AG20443 (cell line): ENCODE results near the gene DPH3.

Experiments used
- DNase-seq: peaks from one replicate; pipeline ENCODE4 v3.0.0; 2012; ENCODE audit warnings: low spot score, mixed read lengths

Gene DPH3

DNA sequence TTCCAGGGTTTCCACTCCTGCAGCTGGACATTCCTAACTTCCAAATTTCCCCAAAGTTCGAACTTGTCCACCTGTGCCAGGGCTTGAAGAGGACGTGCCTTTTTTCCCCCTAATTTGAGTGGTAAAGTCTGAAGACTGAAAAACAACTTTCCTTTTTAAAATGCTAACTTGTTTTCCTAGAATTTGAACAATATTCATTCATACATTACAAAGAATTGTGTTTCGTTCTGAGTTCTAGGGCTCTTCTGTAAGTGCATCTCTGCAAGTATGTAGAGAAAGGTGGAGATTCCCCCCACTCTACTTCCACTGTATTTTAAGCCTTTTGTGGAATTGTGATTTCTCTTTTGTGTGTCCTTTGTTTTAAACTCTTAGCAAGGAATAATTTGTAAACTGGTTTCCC is 9.4 kb downstream of the DPH3 start:
- no peak for DNase-seq

DNA sequence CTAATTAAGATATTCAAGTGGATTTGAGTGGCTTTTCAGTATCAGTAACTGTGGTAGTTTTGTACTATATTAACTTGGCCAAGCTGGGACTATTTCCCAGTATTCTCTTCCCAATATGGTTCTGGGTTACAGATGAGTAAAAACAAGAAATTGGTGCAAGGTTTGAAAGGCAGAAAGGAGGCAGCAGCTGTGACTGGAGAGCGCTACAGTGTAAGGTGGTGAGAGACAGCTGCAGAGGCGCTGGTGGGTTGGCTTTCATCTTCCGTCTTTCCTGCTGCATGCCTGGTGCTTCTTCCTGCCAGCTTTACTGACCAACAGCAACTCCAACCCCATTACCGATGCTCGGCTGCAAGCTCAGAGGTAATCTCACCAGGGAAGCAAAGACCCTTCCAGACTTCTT is 9.8 kb downstream of the DPH3 start:
- no peak for DNase-seq

DNA sequence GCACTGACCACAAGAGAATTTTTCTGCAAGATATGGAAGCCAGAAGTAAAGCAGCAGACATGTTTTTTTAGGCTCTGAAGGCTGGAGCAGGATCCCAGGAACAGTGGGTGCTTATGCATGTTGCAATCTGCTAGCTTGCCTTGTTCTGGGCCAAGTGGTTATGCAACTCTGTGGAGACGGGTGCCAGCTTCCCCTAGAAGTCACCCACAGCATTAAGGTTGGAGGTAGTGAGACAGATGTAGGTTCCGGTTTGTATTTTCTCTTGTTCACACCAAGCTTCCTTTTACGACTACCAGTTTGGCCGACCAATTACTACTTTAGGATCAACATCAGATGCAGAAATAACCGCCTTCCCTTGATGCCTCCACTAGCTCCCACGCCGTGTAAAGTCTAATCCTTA is 11.1 kb downstream of the DPH3 start:
- DNase-seq, result no peak

DNA sequence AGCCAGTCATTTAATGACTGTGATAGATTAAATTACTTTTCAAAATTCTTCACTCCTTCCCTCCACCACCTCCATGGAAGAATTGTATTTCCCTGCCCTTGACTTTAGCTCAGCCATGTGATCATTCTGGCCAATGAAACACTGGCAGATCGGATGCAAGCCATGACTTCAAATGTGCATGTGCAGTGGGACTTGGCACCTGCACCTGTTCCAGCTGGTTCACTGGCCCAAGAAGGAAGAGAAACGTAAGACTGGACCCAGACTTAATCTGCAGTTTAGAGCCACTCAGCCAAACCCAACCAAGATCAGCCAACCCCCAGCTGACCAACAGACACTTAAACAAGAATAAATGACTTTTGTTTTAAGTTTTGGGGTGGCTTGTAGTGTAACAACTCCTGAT is 11.8 kb downstream of the DPH3 start:
- no peak for DNase-seq

DNA sequence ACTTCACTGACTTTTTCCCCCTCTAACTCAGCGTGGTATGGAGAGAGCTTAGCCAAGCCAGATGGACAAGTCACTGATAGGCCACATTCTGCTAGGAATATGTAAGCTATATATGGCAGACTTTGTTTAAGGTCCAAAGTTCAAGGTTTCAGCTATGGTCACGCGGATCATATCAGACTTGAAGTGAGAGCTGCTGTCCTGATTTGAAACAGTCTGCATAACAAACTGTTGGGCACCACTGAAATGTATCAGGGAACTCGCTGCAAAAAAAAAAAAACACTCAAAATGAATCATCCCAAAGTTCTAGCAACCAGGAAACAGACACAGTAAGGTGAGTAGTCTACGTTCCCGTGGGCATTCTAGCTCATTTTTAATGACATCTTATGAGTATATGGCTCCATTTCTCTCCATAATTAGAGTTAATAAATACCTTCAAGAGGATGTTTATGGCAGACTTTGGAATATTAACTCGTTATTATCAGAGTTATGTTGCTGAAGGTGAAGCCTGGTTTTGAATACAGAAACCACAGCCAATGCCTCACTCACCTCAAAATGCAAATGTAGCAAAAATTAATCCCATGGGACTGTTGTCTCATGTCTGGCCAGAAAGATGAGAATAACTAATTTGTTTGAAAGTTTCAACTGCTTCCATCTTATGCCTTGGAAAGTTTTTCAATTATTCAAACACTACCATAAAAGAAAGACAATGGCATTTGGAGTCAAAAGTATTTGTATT is 12.3 kb downstream of the DPH3 start:
- no peak for DNase-seq

DNA sequence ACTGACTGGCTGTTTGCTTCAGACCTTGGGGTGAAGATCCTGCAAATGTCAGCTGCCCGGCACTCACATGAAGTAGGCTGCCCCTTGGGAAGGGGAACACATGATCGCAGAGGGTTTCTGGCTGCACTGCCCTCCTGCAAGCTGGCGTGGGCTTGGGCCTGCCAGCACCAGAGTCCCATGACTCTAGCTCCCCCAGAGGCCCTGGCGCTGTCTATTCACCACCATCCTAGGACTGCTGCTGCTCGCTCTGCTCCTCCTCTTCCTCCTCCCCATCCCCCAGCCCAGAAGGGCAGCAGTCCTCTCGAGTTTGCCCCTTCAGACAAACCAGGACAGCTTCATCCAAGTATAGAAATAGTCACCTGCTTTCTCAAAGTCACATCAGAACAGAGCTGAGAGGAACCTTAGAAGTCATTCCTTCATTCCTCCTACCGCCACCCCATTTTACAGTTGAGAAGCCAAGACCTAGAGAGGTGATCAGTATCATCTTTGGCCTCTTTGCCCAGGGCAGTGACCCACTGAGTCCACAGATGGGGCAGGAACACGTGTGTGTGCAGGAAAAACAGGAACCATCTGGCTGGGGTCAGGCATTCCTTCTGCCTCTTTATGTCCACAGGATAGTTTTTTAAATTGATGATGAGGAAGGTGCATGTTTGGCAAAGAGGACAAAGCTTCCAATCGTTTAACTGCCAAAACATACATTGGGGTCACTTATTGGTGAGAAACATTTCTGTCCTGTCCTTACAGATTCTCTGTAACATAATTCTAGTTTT is 13.2 kb downstream of the DPH3 start:
- no peak for DNase-seq

DNA sequence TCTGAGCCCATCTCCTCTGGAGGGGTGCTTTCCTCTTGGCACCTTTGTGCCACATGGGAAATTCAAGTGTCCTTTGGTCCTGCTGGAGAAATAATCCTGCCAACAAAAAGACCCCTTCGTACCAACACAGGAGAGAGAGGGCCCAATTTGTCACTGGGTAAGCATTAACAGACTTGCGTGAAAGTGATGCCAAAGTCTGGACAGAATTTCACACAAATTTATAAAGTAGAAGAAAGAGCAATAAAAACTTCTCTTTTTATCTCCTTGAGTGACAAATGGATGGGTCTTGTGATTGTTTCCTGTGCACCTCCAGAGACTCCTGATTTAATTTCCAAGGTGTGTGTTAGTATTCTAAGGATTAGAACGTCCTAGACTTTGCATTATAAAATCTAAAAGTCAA is 14.9 kb downstream of the DPH3 start:
- DNase-seq, result no peak

DNA sequence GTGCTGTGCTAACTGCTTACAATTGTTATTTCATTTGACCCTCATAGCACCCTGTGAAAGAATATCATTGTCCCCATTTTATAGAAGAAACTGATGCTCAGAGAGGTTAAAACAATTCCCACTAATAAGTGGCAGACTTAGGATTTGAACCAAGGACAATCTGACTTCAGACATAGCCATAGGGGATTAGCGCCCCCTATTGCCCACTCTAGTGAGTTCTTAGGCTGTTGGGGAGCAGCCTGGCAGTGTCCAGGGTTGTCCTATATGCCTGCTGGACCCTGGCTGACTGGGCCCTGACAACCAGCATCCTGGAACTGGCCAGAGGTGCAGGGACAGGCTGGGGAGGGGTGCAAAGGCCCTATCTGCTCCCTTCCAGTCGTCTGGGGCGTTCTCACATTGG is 15.4 kb downstream of the DPH3 start:
- peak; percentile 51 for DNase-seq

DNA sequence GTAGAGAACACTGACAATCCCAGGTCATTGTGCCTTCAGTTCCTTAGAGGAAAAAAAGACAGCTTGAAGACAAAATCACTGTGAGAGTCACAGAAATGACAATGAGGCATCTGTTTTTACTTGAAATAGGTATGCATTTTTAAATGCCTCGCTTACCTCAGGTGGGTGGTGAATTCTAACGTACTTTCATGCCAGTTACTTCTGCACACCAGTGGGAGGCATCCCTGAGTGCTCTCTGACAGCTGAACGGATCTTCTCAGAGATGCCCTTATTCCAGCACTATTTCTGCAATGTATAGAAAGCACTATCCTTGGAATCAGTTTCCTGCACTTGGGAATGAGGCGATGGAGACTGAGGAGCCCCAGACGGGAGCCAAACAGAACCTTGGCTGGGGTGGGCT is 16.2 kb downstream of the DPH3 start:
- DNase-seq, result no peak

DNA sequence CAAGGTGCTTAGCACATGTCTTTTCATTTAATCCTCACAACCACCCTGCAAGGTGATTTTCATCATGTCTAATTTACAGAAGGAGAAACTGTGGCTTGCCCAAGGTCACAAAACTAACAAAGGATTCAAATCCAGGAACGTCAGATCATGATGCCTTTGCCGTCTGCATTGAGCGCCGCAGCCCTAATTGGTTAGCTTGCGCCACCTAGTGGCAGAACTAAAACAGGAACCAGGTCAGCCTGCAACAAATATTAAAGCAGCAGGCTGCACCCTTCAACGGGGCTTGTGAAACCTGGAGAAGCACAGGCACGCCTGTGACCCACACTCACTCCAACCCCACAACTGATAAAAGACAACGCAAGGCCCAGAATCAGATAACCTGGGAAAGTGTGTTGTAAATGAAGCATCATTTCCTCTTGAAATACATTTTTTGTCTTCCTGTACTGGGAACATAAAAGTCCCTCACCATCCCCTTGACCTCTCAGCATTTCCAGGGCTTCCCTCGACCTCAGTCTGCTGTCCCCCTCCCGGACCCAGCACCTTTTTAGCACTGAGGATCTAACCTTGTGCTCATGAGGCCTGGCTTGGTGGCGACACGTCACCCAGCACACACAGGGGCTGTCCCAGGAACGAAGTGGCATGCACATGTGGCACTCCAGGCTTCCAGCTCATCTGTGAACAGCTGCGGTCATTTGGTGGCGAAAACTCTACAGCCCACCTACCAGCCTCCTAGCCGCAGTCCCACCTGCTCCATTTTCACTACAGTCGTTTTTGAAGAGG is 17.3 kb downstream of the DPH3 start:
- DNase-seq, result peak; percentile 85

DNA sequence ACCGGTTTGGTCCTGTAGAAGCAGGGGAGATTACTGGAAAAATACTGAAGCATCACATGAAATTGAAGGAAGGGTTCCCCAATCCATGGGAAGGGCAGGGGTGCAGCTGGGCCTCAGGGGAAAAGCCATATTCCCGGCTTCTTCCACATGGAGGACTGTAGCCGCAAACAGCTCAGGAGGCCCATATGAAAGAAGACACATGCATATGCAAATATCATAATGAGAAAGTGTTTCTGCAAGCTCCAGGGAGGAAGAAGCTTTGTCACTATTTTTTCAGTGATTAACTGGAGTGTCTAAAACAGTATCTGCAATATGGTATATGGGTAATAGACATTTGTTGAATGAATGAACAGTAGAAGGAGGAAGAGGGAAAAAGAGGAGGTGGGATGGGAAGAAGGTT is 19.1 kb downstream of the DPH3 start:
- DNase-seq, result no peak

DNA sequence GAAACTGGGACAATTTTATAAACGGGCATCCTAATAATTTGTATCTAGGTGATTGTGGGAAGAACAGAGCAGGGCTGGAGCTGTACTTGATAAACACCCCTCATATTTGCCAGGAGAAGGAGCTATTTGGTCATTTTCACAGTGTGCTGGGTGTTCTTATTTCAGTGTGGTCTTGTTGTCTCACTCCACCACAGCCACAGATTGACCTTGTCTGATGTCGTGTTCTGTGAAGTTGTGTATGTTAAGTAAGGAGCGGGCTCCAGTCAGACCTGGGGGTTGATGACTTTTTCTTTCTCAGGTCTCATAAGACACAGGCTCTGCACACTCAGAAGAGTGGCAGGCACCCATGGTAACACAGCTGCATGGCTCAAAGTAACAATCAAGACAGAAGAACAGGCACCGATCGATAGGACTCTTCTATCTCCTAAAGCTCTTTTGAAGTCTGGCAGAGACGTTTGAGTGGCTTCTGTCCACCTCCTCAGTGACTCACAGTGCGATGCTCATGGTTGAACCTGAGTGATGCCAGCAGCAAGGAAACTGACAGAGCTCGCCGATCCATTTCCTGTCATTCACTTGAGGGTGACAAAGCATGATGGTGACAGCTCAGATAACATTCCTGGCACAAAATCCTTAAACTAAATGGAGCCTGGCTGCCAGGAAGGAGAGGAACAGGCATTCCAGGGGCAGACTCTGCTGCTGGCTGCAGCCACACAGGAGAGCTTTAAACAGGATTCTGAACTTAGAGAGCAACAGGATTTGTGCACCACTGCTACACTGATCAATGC is 20.8 kb downstream of the DPH3 start:
- peak; percentile 19 for DNase-seq

DNA sequence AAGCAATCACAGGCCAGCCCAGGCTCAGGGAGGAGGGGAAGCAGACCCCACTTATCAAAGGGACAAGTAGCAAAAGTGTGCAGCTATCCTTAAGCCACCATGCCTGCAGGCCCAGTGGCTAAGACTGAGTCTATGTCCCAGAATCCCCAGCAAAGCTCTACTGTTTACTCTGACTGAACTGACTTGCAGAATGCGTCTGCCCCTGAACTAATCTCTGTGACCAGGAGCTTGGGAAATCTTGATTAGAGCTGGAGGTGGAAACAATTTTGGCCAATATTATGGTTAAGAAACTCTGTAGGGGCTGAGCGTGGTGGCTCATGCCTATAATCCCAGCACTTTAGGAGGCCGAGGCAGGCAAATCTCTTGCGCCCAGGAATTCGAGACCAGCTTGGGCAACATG is 22.6 kb downstream of the DPH3 start:
- no peak for DNase-seq

DNA sequence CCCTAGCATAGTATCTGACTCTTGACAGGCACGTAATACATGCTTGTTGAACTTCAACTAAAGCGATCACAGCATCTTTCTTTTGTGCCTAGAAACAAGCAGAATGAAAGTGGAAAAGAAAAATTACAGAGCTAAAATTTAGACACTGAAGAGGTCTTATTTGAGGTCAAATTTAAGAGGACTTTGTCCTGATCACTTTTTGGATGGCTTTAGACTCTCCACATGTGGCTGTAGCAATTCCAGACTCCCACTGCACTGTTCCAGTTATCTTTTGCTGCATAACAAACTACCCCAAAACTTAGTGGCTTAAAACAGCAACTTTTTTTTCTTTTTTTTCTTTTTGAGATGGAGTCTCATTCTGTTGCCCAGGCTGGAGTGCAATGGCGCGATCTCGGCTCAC is 23.5 kb downstream of the DPH3 start:
- DNase-seq, result no peak

DNA sequence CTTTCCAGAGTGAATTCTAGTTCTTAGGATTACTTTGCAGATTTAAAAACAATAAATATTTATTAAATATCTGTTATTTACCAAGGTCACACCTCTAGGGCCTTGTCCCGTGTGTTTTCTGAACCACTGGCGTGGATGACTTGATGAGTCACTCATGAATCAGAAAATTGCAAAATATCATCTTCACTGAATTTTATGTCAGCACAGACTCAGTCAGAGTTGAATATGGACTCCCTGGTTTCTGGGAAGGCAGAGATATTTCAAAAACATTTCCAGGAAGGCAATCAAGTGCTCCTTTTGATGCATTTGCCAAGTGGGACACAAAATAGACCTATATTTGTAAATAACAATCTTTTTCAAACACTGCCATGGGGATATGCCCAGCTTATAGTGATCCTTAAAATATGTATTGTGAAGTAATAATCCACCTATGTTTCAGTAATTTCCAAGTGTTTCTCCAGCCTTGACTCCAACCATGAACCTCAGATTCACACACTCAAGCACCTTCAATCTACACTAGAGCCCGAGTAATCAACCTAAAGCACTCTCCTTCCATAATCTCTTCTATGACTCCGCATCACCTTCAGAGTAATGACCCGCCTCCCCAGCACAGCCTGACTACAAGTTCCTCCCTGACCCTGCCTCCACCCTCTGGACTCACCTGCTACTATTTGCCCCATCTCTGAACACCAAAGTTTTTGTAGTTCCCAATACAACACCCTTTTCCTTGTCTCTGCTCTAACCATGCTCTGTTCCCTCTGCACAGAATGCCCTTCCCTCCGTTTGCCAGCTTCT is 24.3 kb downstream of the DPH3 start:
- DNase-seq, result peak; percentile 83

DNA sequence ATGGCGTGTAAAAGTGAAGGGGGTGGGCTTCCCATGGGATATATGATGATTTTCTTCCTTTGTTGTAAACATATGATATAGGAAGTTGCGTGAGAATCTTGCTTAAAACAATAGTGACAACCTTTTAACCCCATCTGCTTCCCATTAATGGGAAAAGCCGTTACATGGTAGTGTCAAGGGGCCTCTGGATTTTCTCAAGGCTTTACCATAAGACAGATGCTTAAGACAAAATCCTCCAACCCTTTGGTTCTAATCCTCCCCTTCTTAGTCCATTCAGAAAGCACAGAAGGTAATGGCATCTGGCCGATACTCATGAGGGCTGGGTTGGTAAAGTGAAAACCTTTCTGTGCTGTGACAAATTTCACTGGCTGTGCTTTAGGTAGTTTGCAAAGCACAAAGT is 25.0 kb downstream of the DPH3 start:
- DNase-seq, result peak; percentile 20

DNA sequence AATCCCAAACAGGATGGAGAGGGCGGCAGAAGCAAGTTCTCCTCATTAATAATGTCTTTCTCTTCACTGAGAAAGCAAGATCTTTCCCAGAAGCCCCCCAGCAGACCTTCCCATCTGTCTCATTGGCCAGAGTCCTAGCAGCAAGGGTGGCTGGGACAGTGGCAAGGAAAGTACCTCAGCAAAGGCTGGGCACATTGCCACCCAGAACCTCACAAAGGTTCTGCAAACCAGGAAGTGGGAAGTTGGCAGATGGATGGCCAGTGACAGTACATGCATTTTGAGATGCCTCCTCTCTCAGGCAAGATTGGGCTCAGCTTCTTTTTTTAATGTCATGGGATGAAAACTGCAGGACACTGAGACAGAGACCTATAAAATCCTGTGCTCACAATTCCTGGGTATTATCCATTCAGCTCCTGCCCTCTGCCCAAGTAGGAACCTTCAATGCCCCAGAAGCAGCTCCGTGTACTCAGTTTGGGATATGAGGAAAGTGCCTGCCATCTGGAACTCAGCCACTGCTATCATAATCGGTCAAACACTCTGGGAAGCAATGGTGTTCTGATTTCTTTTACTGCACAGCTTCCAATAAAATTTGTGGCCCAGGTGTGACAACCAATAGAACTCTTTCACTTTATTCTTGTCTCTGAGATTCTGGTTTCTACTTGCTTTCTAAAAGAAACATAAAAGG is 25.5 kb downstream of the DPH3 start:
- DNase-seq, result peak; percentile 22

DNA sequence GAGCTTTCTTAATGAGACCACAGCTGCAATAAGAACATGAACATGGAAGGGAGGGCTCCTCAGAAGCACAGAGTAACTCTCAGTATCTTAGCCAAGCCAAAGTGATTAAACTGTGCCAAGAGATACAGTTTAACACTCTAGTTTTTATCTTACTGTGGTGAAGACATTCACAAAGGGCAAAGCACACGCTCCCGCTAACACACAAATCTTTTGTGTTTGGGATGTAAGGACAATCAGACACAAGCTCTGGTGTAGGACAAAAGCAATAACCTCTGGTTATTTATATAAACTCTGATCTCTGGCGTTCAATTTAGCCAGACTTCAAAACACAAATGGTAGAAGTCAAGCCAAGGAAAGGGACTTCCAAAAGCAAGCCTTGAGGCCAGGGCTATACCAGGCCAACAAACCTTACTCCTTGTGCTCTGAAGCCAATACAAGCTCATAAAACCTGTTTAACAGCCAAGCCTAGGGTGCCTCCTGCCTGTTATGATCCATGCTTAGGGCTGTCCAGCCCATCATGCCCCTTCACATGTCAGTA is 27.8 kb downstream of the DPH3 start:
- no peak for DNase-seq

DNA sequence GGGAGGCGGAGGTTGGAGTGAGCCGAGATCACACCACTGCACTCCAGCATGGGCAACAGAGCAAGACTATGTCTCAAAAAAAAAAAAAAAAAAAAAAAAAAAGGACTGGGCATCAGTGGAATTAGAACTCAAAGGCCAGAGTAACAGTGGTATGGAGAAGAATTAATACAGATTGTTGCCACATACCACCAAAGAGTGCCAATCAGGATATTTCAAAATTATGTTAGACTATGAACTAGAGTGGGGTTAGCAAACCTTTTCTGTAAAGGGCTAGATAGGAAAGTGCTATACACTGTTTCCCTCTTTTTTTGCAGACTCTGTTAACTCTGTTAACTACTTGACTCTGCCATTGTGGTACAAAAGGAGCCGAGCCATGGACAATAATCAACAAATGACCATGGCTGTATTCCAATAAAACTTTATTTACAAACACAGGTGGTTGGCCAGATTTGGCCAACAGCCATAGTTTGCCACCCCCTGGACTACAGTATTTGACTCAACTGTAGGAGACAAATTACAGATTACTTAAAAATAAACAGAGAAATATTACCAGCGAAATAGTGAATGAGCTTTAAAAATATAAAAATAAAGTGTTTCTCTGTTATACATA is 28.6 kb downstream of the DPH3 start:
- DNase-seq, result no peak

DNA sequence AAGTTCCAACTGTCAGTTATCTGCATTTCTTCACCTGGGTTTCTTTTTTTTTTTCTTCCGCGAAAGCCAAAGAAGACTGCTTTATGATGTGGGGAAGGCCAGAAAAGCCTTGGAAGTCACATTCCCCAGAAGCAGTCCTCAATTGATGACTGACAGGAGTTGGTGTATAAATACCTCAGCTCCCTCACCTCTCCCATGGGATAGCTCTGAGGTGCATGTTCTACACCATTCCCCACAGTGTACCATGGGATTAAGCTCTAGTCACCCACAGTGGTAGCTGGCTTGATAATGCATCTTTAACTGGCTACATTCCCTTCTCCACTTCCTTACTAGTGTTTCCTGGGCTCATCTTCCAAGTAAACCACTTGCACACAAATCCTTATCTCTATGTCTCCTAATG is 30.5 kb downstream of the DPH3 start:
- no peak for DNase-seq
